GM18907 (cell line): ENCODE measurements around the gene PRPF18.

Source experiments
- ATAC-seq: cut with Tn5 transposase; IDR thresholded peaks from one replicate; pipeline ENCODE4 v1.9.1; 2021; ENCODE audit warnings: mild to moderate bottlenecking, moderate library complexity; ENCODE audit not compliant: unreplicated experiment

The PRPF18 gene

GRCh38 chr10:13668126-13668525, 81.4 kb downstream of the PRPF18 start:
- no peak for ATAC-seq

GRCh38 chr10:13669182-13669855, 82.6 kb downstream of the PRPF18 start:
- ATAC-seq, result no peak

GRCh38 chr10:13669901-13670300, 83.1 kb downstream of the PRPF18 start:
- ATAC-seq, result no peak

- no peak for ATAC-seq
These were observed 83.5 kb downstream of the PRPF18 start for GRCh38 chr10:13670311-13670710.

- ATAC-seq, result no peak
These were observed 85.1 kb downstream of the PRPF18 start for GRCh38 chr10:13671904-13672303.

- ATAC-seq, result no peak
These were observed 85.8 kb downstream of the PRPF18 start for GRCh38 chr10:13672548-13672947.

- ATAC-seq, result no peak
These were observed 86.4 kb downstream of the PRPF18 start for GRCh38 chr10:13673156-13673555.

- no peak for ATAC-seq
These were observed 88.2 kb downstream of the PRPF18 start for GRCh38 chr10:13674645-13675588.

GRCh38 chr10:13678101-13678843, 91.5 kb downstream of the PRPF18 start:
- no peak for ATAC-seq
